ENCODE data around the gene CASP7.
"Not testable (repeated sequence)": the region's sequence is repeated elsewhere in the genome, so short reads cannot be mapped to it uniquely, and the experiment has no call there.

CASP7 gene

GRCh38 chr10:113770346-113770745, 90.6 kb downstream of the CASP7 start:
- Histone ChIP-seq H3K4me3 (ENCODE audit: low read depth in 1 of 2, low read length in 1 of 2) (no peak overlapping the region), H3K4me1 (ENCODE audit: control insufficient read depth in 1 of 2, insufficient read depth in 1 of 2, low read depth in 1 of 2, low read length in 1 of 2) (no peaks in the 10 kb centered on the region), H3K36me3 (no peaks in the 10 kb centered on the region), H3K27me3 (peaks cover 8% of the 10 kb centered on the region), H3K9me3 (no peaks in the 10 kb centered on the region), H3K27ac (no peak overlapping the region)
- no peak for TF ChIP-seq CTCF (IDR thresholded peaks at IDR 0.05)

GRCh38 chr10:113771131-113771530, 91.4 kb downstream of the CASP7 start:
- not testable (repeated sequence) for H3K27ac ChIP-seq; H3K4me1 ChIP-seq (ENCODE audit: control insufficient read depth in 1 of 2, insufficient read depth in 1 of 2, low read depth in 1 of 2, low read length in 1 of 2); H3K9me3 ChIP-seq; H3K4me3 ChIP-seq (ENCODE audit: low read depth in 1 of 2, low read length in 1 of 2); H3K36me3 ChIP-seq
- peaks cover 16% of the 10 kb centered on the region for H3K27me3 ChIP-seq

GRCh38 chr10:113775686-113776294, 96.1 kb downstream of the CASP7 start:
- Histone ChIP-seq H3K36me3 (no peaks in the 10 kb centered on the region), H3K9me3 (no peaks in the 10 kb centered on the region), H3K27ac (no peak overlapping the region), H3K4me3 (ENCODE audit: low read depth in 1 of 2, low read length in 1 of 2) (no peak overlapping the region), H3K4me1 (ENCODE audit: control insufficient read depth in 1 of 2, insufficient read depth in 1 of 2, low read depth in 1 of 2, low read length in 1 of 2) (no peaks in the 10 kb centered on the region), H3K27me3 (peaks cover 16% of the 10 kb centered on the region)
- no peak for TF ChIP-seq CTCF (IDR thresholded peaks at IDR 0.05)

- Histone ChIP-seq H3K4me1 (ENCODE audit: control insufficient read depth in 1 of 2, insufficient read depth in 1 of 2, low read depth in 1 of 2, low read length in 1 of 2) (no peaks in the 10 kb centered on the region), H3K4me3 (ENCODE audit: low read depth in 1 of 2, low read length in 1 of 2) (no peak overlapping the region), H3K36me3 (no peaks in the 10 kb centered on the region), H3K9me3 (no peaks in the 10 kb centered on the region), H3K27ac (no peak overlapping the region), H3K27me3 (peaks cover 16% of the 10 kb centered on the region)
- TF ChIP-seq CTCF (IDR thresholded peaks at IDR 0.05) = no peak
These were observed 96.8 kb downstream of the CASP7 start for GRCh38 chr10:113776553-113776952.

Measured in neutrophil (primary cell).